Calu3 (cell line): Measurements from ENCODE around the gene DZIP1. TPM values are rescaled to one million over a fixed set of nuclear protein-coding genes. Genes with fewer than 3 reads are reported as not detected.

Experiments used
- BruUV-seq: library from RNA; stranded (reverse); fragments of 400-500 nt; replicated peaks from 2 replicates; lab custom pipeline; 2021; lab: Mats Ljungman, UMichigan
- CTCF ChIA-PET: fragments of 300-600 bp; sonication (Branson Sonifier 250); formaldehyde crosslinking; loops from one replicate; lab custom pipeline; 2022; ENCODE audit warnings: antibody characterized with exemption; lab: Charles Lee
- DNase-seq: peaks from one replicate; pipeline ENCODE4 v3.0.0; 2022
- H3K27ac Mint-ChIP-seq: one replicate; pipeline ENCODE4 v1.8.0; 2022; ENCODE audit warnings: mixed read lengths; ENCODE audit not compliant: unreplicated experiment
- H3K27me3 Mint-ChIP-seq: one replicate; pipeline ENCODE4 v1.8.0; 2022; ENCODE audit warnings: mixed read lengths; ENCODE audit not compliant: unreplicated experiment
- H3K36me3 Mint-ChIP-seq: one replicate; pipeline ENCODE4 v1.8.0; 2022; ENCODE audit warnings: mild to moderate bottlenecking, moderate library complexity, mixed read lengths; ENCODE audit not compliant: insufficient read depth, unreplicated experiment
- H3K4me1 Mint-ChIP-seq: one replicate; pipeline ENCODE4 v1.8.0; 2022; ENCODE audit warnings: mild to moderate bottlenecking, low read depth, mixed read lengths; ENCODE audit not compliant: unreplicated experiment
- H3K4me3 Mint-ChIP-seq: one replicate; pipeline ENCODE4 v1.8.0; 2022; ENCODE audit warnings: mild to moderate bottlenecking, low read depth, moderate library complexity, mixed read lengths; ENCODE audit not compliant: unreplicated experiment
- H3K9me3 Mint-ChIP-seq: one replicate; pipeline ENCODE4 v1.8.0; 2022; ENCODE audit warnings: low read depth, mixed read lengths; ENCODE audit not compliant: unreplicated experiment
- CTCF ChIP-seq: fragments of 200-600 bp; IDR thresholded peaks from one replicate; pipeline ENCODE4 v1.8.0; 2022; ENCODE audit warnings: antibody characterized with exemption; ENCODE audit not compliant: unreplicated experiment
- intact Hi-C: fragments of 100-400 bp; cut with micrococcal nuclease; formaldehyde crosslinking; loops from one replicate; pipeline ENCODE4 v1.10.0; 2022; ENCODE audit not compliant: unreplicated experiment
- total RNA-seq: library from RNA; stranded (reverse); gene quantifications from 2 replicates; pipeline ENCODE4 v1.2.3, GENCODE V29; 2022

Gene DZIP1
- total RNA-seq, 1 experiment from 2014 or later: 10.2 TPM

- DNase-seq: no peak
- Mint-ChIP-seq H3K4me1 (peaks cover 15% of the 10 kb centered on the region), H3K4me3 (no peak overlapping the region), H3K9me3 (no peaks in the 10 kb centered on the region), H3K27ac (no peak overlapping the region), H3K27me3 (no peaks in the 10 kb centered on the region), H3K36me3 (no peaks in the 10 kb centered on the region)
- BruUV-seq: no TSS peak
- intact Hi-C loops: no loop called here
- TF ChIP-seq CTCF: no peak
- CTCF ChIA-PET: no interaction called here
These were observed 103.6 kb downstream of the DZIP1 start for GRCh38 chr13:95540888-95541287.

- DNase-seq: no peak
- CTCF ChIA-PET: interaction anchor here (0.6 to 1.1 kb wide), 4 partner anchors 15 to 87 kb away, joined by 3 to 7 read pairs (median 4); no protein-coding TSS in a partner anchor
- H3K27me3 Mint-ChIP-seq: no peaks in the 10 kb centered on the region
- no peaks in the 10 kb centered on the region for H3K9me3 Mint-ChIP-seq
- peaks cover 9% of the 10 kb centered on the region for H3K36me3 Mint-ChIP-seq
- intact Hi-C loops: loop anchor here (2.0 kb wide), 1 partner anchor 78 kb away; no protein-coding TSS in a partner anchor
- no peak overlapping the region for H3K4me3 Mint-ChIP-seq
- H3K4me1 Mint-ChIP-seq: peaks cover 37% of the 10 kb centered on the region
- H3K27ac Mint-ChIP-seq: no peak overlapping the region
- BruUV-seq: no TSS peak
- TF ChIP-seq CTCF: no peak
These were observed 107.8 kb downstream of the DZIP1 start for GRCh38 chr13:95536632-95537241.

- Mint-ChIP-seq H3K9me3 (no peaks in the 10 kb centered on the region), H3K27ac (peak overlapping the region; percentile 78), H3K4me3 (peak overlapping the region; percentile 21), H3K4me1 (peaks cover 30% of the 10 kb centered on the region), H3K36me3 (peaks cover 9% of the 10 kb centered on the region), H3K27me3 (no peaks in the 10 kb centered on the region)
- CTCF ChIA-PET: no interaction called here
- intact Hi-C loops: no loop called here
- BruUV-seq: no TSS peak
- DNase-seq: peak; percentile 27
- no peak for TF ChIP-seq CTCF
These were observed 109.3 kb downstream of the DZIP1 start for GRCh38 chr13:95535243-95535642.

GRCh38 chr13:95533545-95534160, 110.9 kb downstream of the DZIP1 start:
- peak; percentile 20 for DNase-seq
- CTCF ChIA-PET: no interaction called here
- no peak for TF ChIP-seq CTCF
- intact Hi-C loops: no loop called here
- H3K9me3 Mint-ChIP-seq: no peaks in the 10 kb centered on the region
- BruUV-seq: TSS peak; percentile 55
- H3K4me1 Mint-ChIP-seq: peaks cover 30% of the 10 kb centered on the region
- no peaks in the 10 kb centered on the region for H3K27me3 Mint-ChIP-seq
- peak overlapping the region; percentile 64 for H3K4me3 Mint-ChIP-seq
- H3K36me3 Mint-ChIP-seq: peaks cover 9% of the 10 kb centered on the region
- peak overlapping the region; percentile 82 for H3K27ac Mint-ChIP-seq
